ENCODE measurements around the gene CFI. TPM values are rescaled to one million over a fixed set of nuclear protein-coding genes. Genes with fewer than 3 reads are reported as not detected.

CFI gene
- total and polyA plus RNA-seq, 2 of the 8 experiments (the other 6 are each of a cell fraction or from before 2014, with no cell fraction given), result not detected

- TF ChIP-seq, protein P1, sequence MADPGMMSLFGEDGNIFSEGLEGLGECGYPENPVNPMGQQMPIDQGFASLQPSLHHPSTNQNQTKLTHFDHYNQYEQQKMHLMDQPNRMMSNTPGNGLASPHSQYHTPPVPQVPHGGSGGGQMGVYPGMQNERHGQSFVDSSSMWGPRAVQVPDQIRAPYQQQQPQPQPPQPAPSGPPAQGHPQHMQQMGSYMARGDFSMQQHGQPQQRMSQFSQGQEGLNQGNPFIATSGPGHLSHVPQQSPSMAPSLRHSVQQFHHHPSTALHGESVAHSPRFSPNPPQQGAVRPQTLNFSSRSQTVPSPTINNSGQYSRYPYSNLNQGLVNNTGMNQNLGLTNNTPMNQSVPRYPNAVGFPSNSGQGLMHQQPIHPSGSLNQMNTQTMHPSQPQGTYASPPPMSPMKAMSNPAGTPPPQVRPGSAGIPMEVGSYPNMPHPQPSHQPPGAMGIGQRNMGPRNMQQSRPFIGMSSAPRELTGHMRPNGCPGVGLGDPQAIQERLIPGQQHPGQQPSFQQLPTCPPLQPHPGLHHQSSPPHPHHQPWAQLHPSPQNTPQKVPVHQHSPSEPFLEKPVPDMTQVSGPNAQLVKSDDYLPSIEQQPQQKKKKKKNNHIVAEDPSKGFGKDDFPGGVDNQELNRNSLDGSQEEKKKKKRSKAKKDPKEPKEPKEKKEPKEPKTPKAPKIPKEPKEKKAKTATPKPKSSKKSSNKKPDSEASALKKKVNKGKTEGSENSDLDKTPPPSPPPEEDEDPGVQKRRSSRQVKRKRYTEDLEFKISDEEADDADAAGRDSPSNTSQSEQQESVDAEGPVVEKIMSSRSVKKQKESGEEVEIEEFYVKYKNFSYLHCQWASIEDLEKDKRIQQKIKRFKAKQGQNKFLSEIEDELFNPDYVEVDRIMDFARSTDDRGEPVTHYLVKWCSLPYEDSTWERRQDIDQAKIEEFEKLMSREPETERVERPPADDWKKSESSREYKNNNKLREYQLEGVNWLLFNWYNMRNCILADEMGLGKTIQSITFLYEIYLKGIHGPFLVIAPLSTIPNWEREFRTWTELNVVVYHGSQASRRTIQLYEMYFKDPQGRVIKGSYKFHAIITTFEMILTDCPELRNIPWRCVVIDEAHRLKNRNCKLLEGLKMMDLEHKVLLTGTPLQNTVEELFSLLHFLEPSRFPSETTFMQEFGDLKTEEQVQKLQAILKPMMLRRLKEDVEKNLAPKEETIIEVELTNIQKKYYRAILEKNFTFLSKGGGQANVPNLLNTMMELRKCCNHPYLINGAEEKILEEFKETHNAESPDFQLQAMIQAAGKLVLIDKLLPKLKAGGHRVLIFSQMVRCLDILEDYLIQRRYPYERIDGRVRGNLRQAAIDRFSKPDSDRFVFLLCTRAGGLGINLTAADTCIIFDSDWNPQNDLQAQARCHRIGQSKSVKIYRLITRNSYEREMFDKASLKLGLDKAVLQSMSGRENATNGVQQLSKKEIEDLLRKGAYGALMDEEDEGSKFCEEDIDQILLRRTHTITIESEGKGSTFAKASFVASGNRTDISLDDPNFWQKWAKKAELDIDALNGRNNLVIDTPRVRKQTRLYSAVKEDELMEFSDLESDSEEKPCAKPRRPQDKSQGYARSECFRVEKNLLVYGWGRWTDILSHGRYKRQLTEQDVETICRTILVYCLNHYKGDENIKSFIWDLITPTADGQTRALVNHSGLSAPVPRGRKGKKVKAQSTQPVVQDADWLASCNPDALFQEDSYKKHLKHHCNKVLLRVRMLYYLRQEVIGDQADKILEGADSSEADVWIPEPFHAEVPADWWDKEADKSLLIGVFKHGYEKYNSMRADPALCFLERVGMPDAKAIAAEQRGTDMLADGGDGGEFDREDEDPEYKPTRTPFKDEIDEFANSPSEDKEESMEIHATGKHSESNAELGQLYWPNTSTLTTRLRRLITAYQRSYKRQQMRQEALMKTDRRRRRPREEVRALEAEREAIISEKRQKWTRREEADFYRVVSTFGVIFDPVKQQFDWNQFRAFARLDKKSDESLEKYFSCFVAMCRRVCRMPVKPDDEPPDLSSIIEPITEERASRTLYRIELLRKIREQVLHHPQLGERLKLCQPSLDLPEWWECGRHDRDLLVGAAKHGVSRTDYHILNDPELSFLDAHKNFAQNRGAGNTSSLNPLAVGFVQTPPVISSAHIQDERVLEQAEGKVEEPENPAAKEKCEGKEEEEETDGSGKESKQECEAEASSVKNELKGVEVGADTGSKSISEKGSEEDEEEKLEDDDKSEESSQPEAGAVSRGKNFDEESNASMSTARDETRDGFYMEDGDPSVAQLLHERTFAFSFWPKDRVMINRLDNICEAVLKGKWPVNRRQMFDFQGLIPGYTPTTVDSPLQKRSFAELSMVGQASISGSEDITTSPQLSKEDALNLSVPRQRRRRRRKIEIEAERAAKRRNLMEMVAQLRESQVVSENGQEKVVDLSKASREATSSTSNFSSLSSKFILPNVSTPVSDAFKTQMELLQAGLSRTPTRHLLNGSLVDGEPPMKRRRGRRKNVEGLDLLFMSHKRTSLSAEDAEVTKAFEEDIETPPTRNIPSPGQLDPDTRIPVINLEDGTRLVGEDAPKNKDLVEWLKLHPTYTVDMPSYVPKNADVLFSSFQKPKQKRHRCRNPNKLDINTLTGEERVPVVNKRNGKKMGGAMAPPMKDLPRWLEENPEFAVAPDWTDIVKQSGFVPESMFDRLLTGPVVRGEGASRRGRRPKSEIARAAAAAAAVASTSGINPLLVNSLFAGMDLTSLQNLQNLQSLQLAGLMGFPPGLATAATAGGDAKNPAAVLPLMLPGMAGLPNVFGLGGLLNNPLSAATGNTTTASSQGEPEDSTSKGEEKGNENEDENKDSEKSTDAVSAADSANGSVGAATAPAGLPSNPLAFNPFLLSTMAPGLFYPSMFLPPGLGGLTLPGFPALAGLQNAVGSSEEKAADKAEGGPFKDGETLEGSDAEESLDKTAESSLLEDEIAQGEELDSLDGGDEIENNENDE (IDR thresholded peaks at IDR 0.05; ENCODE audit: insufficient replicate concordance, low read length), result no peak
- TF ChIP-seq, protein P2, sequence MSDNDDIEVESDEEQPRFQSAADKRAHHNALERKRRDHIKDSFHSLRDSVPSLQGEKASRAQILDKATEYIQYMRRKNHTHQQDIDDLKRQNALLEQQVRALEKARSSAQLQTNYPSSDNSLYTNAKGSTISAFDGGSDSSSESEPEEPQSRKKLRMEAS (IDR thresholded peaks at IDR 0.05), result no peak
- TF ChIP-seq BCL11A (IDR thresholded peaks at IDR 0.05; ENCODE audit: low read depth in 2 of 2, low read length in 2 of 2), result no peak
- TF ChIP-seq KDM1A (IDR thresholded peaks at IDR 0.05; ENCODE audit: borderline replicate concordance, low read length), result no peak
- TF ChIP-seq KDM4A (IDR thresholded peaks at IDR 0.05; ENCODE audit: low read depth, low read length, severe bottlenecking), result no peak
- TF ChIP-seq CTBP2 (IDR thresholded peaks at IDR 0.05; ENCODE audit: borderline replicate concordance, insufficient read depth, insufficient read length, low read length), result no peak
- TF ChIP-seq SRF (IDR thresholded peaks at IDR 0.05; ENCODE audit: low read depth, low read length), result no peak
- TF ChIP-seq EGR1 (IDR thresholded peaks at IDR 0.05; ENCODE audit: borderline replicate concordance, low read depth, low read length), result no peak
- no peak for TF ChIP-seq GABPA (IDR thresholded peaks at IDR 0.05; ENCODE audit: borderline replicate concordance, insufficient read depth, low read length)
- TF ChIP-seq CHD2 (IDR thresholded peaks at IDR 0.05; ENCODE audit: low read length), result no peak
- TF ChIP-seq CBX5 (IDR thresholded peaks at IDR 0.05; ENCODE audit: low read depth, low read length), result no peak
- no peak for TF ChIP-seq SP1 (IDR thresholded peaks at IDR 0.05; ENCODE audit: low read depth, low read length)
These were observed 25.9 kb upstream of the CFI start, which contains the start of gene RRH (continued) for GRCh38 chr4:109827672-109828071.

Data from H1 (cell line).